ENCODE data around the gene GRK4.

- no peak for TF ChIP-seq CTCF (conservative IDR thresholded peaks at IDR 0.05; ENCODE audit: low read depth, low read length)
- no peak for TF ChIP-seq SMC3 (IDR thresholded peaks at IDR 0.05; ENCODE audit: low read depth, low read length)
- TF ChIP-seq POLR2A (IDR thresholded peaks at IDR 0.05; ENCODE audit: low read depth, low read length), result no peak
- TF ChIP-seq RCOR1 (IDR thresholded peaks at IDR 0.05; ENCODE audit: insufficient replicate concordance, low read length), result no peak
- no peak for TF ChIP-seq USF2 (IDR thresholded peaks at IDR 0.05; ENCODE audit: low read depth, low read length)
- no peak for TF ChIP-seq MXI1 (IDR thresholded peaks at IDR 0.05; ENCODE audit: borderline replicate concordance, low read depth, low read length)
- TF ChIP-seq ELK1 (IDR thresholded peaks at IDR 0.05; ENCODE audit: borderline replicate concordance, low read depth, low read length), result no peak
- TF ChIP-seq RAD21 (IDR thresholded peaks at IDR 0.05; ENCODE audit: low read length), result no peak
- no peak for TF ChIP-seq MAZ (IDR thresholded peaks at IDR 0.05; ENCODE audit: borderline replicate concordance, low read depth, low read length)
- TF ChIP-seq RFX5 (IDR thresholded peaks at IDR 0.05; ENCODE audit: low read depth, low read length), result no peak
- TF ChIP-seq NFE2L2 (IDR thresholded peaks at IDR 0.05; ENCODE audit: low read depth, low read length), result no peak
These were observed 31.5 kb downstream of the GRK4 start for GRCh38 chr4:2994917-2995316.
